Astrocyte (in vitro differentiated cells and primary cell): ENCODE data around the gene IQCH. TPM values are rescaled to one million over a fixed set of nuclear protein-coding genes. Genes with fewer than 3 reads are reported as not detected.
A peak's percentile ranks its signal among the peaks of the same experiment; 100 is the strongest.

ENCODE experiments used
- DNase-seq: peaks from one replicate; pipeline ENCODE4 v3.0.0-alpha.2; 2010; ENCODE audit warnings: low read depth
- FAIRE-seq: peaks from 2 replicates; lab custom pipeline; 2011; peaks lifted over from hg19 to GRCh38; lab: Jason Lieb, UNC
- H2AFZ ChIP-seq: 2 replicates; pipeline ENCODE4 v1.6.0; 2012; ENCODE audit warnings: low read depth, low read length, inconsistent platforms
- H3K27ac ChIP-seq: 2 replicates; pipeline ENCODE4 v1.5.1; 2011; ENCODE audit warnings: low read depth, low read length, inconsistent platforms
- H3K27me3 ChIP-seq: 2 replicates; pipeline ENCODE4 v1.6.0; 2011; ENCODE audit warnings: low read length, inconsistent platforms; ENCODE audit not compliant: insufficient read depth
- H3K36me3 ChIP-seq: 2 replicates; pipeline ENCODE4 v1.5.1; 2011; ENCODE audit warnings: low read length, inconsistent platforms; ENCODE audit not compliant: insufficient read depth
- H3K4me1 ChIP-seq: 2 replicates; pipeline ENCODE4 v1.5.1; 2011; ENCODE audit warnings: low read length, inconsistent platforms; ENCODE audit not compliant: insufficient read depth
- H3K4me2 ChIP-seq: 2 replicates; pipeline ENCODE4 v1.6.0; 2012; ENCODE audit warnings: low read length, inconsistent platforms
- H3K4me3 ChIP-seq: 2 replicates; pipeline ENCODE4 v1.5.1; 2011; ENCODE audit warnings: low read depth, mild to moderate bottlenecking, low read length, inconsistent platforms; ENCODE audit not compliant: insufficient read depth
- H3K79me2 ChIP-seq: 2 replicates; pipeline ENCODE4 v1.6.0; 2012; ENCODE audit warnings: mild to moderate bottlenecking, low read length, inconsistent platforms; ENCODE audit not compliant: insufficient read depth
- H3K9ac ChIP-seq: 2 replicates; pipeline ENCODE4 v1.6.0; 2012; ENCODE audit warnings: mild to moderate bottlenecking, low read length, inconsistent platforms
- H3K9me3 ChIP-seq: 2 replicates; pipeline ENCODE4 v1.5.1; 2012; ENCODE audit warnings: low read depth, mild to moderate bottlenecking, low read length, inconsistent platforms; ENCODE audit not compliant: insufficient read depth
- H4K20me1 ChIP-seq: 2 replicates; pipeline ENCODE4 v1.6.0; 2012; ENCODE audit warnings: low read length, inconsistent platforms; ENCODE audit not compliant: insufficient read depth
- H3K27ac Mint-ChIP-seq: one replicate; pipeline ENCODE4 v1.8.0; 2021; ENCODE audit warnings: mild to moderate bottlenecking, mixed read lengths; ENCODE audit not compliant: unreplicated experiment
- H3K27me3 Mint-ChIP-seq: one replicate; pipeline ENCODE4 v1.8.0; 2021; ENCODE audit warnings: low read depth, mixed read lengths; ENCODE audit not compliant: unreplicated experiment
- H3K36me3 Mint-ChIP-seq: one replicate; pipeline ENCODE4 v1.8.0; 2021; ENCODE audit warnings: low read depth, mixed read lengths; ENCODE audit not compliant: unreplicated experiment
- H3K4me1 Mint-ChIP-seq: one replicate; pipeline ENCODE4 v1.8.0; 2021; ENCODE audit warnings: low read depth, mixed read lengths; ENCODE audit not compliant: unreplicated experiment
- H3K4me3 Mint-ChIP-seq: one replicate; pipeline ENCODE4 v1.8.0; 2021; ENCODE audit warnings: mild to moderate bottlenecking, moderate library complexity, mixed read lengths; ENCODE audit not compliant: unreplicated experiment
- H3K9me3 Mint-ChIP-seq: one replicate; pipeline ENCODE4 v1.8.0; 2021; ENCODE audit warnings: mild to moderate bottlenecking, mixed read lengths; ENCODE audit not compliant: unreplicated experiment
- EZH2 ChIP-seq: IDR thresholded peaks from 2 replicates; pipeline ENCODE4 v1.6.1; 2012; ENCODE audit warnings: mild to moderate bottlenecking, low read length, inconsistent platforms; ENCODE audit not compliant: insufficient read depth
- total RNA-seq: library from RNA; stranded (reverse); gene quantifications from 2 replicates; pipeline ENCODE4 v1.2.1, GENCODE V29; 2021
- TF ChIP-seq, protein P1 (sequence below): IDR thresholded peaks from 2 replicates; pipeline ENCODE4 v1.5.1; 2011; ENCODE audit warnings: low read depth, mild to moderate bottlenecking, inconsistent platforms, low read length, moderate library complexity; ENCODE audit not compliant: insufficient read depth

The IQCH gene
- total RNA-seq, 1 donor from 2014 or later, result 2.7 TPM

GRCh38 chr15:67403428-67404154 is 149.0 kb downstream of the IQCH start:
- H3K9me3 ChIP-seq, result no peaks in the 10 kb centered on the region
- FAIRE-seq (no peak), DNase-seq (no peak)
- H3K36me3 ChIP-seq, result no peaks in the 10 kb centered on the region
- H3K27ac ChIP-seq, result no peak overlapping the region
- H3K9ac ChIP-seq, result no peak overlapping the region
- Mint-ChIP-seq H3K36me3 (no peaks in the 10 kb centered on the region), H3K4me3 (no peak overlapping the region), H3K27ac (no peak overlapping the region), H3K27me3 (peaks cover 30% of the 10 kb centered on the region), H3K4me1 (peaks cover 11% of the 10 kb centered on the region), H3K9me3 (no peaks in the 10 kb centered on the region)
- H3K4me1 ChIP-seq, result peaks cover 8% of the 10 kb centered on the region
- H4K20me1 ChIP-seq, result peaks cover 3% of the 10 kb centered on the region
- no peaks in the 10 kb centered on the region for H3K79me2 ChIP-seq
- no peak overlapping the region for H2AFZ ChIP-seq
- H3K4me3 ChIP-seq, result no peak overlapping the region
- TF ChIP-seq, protein P1, sequence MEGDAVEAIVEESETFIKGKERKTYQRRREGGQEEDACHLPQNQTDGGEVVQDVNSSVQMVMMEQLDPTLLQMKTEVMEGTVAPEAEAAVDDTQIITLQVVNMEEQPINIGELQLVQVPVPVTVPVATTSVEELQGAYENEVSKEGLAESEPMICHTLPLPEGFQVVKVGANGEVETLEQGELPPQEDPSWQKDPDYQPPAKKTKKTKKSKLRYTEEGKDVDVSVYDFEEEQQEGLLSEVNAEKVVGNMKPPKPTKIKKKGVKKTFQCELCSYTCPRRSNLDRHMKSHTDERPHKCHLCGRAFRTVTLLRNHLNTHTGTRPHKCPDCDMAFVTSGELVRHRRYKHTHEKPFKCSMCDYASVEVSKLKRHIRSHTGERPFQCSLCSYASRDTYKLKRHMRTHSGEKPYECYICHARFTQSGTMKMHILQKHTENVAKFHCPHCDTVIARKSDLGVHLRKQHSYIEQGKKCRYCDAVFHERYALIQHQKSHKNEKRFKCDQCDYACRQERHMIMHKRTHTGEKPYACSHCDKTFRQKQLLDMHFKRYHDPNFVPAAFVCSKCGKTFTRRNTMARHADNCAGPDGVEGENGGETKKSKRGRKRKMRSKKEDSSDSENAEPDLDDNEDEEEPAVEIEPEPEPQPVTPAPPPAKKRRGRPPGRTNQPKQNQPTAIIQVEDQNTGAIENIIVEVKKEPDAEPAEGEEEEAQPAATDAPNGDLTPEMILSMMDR, result no peak
- H3K4me2 ChIP-seq, result no peak overlapping the region
- peaks cover 10% of the 10 kb centered on the region for H3K27me3 ChIP-seq

DNA sequence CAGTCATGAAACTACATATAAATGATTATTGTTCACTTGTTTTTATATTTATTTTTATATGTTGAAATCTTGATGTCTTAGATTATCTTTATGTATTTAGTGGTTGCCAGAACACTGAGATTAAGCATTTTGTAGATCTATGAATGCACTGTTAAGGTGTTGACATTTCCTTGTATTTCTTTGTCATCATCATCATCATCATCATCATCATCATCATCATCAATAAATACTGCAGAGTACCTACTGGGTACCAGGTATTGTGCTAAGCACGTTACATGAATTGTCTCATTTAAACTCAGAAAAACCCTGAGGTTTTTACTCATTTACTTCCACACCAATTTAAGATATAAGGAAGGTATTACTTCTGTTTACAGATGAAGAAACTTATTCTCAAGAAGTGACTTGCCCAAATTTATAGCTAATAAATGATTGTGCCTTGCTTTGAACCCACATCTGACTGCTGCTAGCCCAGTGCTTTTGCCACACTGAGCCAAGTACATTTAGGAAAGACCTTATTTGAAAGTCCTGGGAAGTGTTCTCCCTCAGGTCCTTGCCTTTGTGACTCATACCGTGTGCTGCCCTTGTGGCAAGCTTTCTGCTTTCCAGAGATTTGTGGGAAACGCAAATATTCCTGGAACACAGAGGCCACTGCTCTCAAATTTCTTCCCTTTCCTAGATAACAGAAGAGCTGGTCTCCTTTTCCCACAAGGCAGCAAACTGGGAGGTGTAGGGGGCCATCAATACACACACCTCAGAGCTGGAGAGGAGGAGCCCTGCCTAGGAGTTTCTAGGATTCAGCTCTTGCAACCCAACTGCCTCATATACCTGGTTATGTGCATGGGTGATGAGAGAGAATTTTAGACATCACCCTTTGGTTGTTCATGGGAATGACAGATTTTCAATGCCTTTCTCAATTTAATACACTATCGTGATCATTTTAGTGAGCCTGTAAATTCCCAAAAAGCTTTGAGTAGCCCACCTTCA is 150.9 kb downstream of the IQCH start:
- H3K27me3 Mint-ChIP-seq, result peaks cover 30% of the 10 kb centered on the region
- TF ChIP-seq, protein P1, result no peak
- TF ChIP-seq EZH2, result no peak
- Histone ChIP-seq H3K4me3 (no peak overlapping the region), H2AFZ (no peak overlapping the region), H3K27me3 (peaks cover 10% of the 10 kb centered on the region), H3K27ac (no peak overlapping the region), H3K9me3 (no peaks in the 10 kb centered on the region), H4K20me1 (peaks cover 3% of the 10 kb centered on the region), H3K9ac (no peak overlapping the region), H3K4me1 (peaks cover 8% of the 10 kb centered on the region), H3K4me2 (peak overlapping the region; percentile 0), H3K36me3 (no peaks in the 10 kb centered on the region), H3K79me2 (no peaks in the 10 kb centered on the region)
- H3K9me3 Mint-ChIP-seq, result no peaks in the 10 kb centered on the region
- no peak overlapping the region for H3K4me3 Mint-ChIP-seq
- H3K27ac Mint-ChIP-seq, result no peak overlapping the region
- FAIRE-seq, result no peak
- H3K4me1 Mint-ChIP-seq, result peaks cover 11% of the 10 kb centered on the region
- DNase-seq, result peak; percentile 87
- H3K36me3 Mint-ChIP-seq, result no peaks in the 10 kb centered on the region
